BLaER1 (cell line): ENCODE results near the gene MAP1LC3C.

Source experiments
- H3K27ac ChIP-seq: shearing (Covaris generic); formaldehyde crosslinking; 2 replicates; pipeline ENCODE4 v1.8.1; 2022
- H3K27me3 ChIP-seq: shearing (Covaris generic); formaldehyde crosslinking; 2 replicates; pipeline ENCODE4 v1.8.1; 2022
- H3K36me3 ChIP-seq: shearing (Covaris generic); formaldehyde crosslinking; 2 replicates; pipeline ENCODE4 v1.8.1; 2022
- H3K4me1 ChIP-seq: shearing (Covaris generic); formaldehyde crosslinking; 2 replicates; pipeline ENCODE4 v1.8.1; 2022
- H3K4me2 ChIP-seq: shearing (Covaris generic); formaldehyde crosslinking; 2 replicates; pipeline ENCODE4 v1.8.1; 2022
- H3K4me3 ChIP-seq: shearing (Covaris generic); formaldehyde crosslinking; 2 replicates; pipeline ENCODE4 v1.8.1; 2022
- H3K9ac ChIP-seq: shearing (Covaris generic); formaldehyde crosslinking; 2 replicates; pipeline ENCODE4 v1.8.1; 2022
- H3K9me3 ChIP-seq: shearing (Covaris generic); formaldehyde crosslinking; 2 replicates; pipeline ENCODE4 v1.8.1; 2022
- H4K20me1 ChIP-seq: shearing (Covaris generic); formaldehyde crosslinking; 2 replicates; pipeline ENCODE4 v1.8.1; 2022
- Cebpa-rat ChIP-seq: shearing (Covaris generic); IDR thresholded peaks from 2 replicates; pipeline ENCODE4 v1.8.1; 2022

The MAP1LC3C gene

DNA sequence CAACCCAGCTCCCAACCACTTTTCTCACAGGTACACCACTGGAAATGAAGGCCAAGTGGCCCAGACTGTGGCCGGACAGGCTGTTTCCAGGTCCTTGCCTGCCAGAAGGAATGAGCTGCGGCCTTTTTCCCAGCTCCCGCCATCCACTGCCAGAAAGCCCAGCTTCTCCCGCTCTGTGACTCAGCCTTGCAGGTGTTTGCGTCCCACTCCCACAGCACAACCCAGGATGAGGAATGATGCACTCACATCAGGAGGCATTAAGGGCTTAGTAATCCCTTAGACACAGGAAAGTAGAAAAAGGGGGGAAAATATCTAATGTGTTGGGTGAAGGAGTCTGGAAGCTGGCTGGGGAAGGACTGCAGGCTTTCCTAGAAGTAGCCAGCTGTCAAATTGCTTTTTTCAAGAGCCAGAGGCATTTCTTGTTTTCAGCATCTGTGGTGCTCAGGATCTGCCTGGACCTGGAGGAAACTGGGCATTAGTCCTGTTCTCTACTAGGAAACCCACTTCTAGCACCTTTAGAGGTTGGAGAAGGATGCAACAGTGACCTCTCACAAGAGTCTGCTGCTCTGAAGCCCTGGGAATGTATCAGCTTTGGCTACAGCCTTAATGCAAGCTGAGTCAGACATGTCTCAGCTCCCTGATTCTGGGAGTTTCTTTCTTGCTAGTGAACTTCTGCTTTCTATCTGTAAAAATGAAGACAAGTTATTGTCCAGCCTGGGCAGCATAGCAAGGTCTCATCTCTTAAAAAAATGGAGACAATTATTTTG lies 13.2 kb upstream of the MAP1LC3C start:
- Histone ChIP-seq H3K4me3 (no peak overlapping the region), H3K36me3 (no peaks in the 10 kb centered on the region), H3K9me3 (no peaks in the 10 kb centered on the region), H3K4me2 (no peak overlapping the region), H3K27me3 (no peaks in the 10 kb centered on the region), H4K20me1 (no peaks in the 10 kb centered on the region), H3K4me1 (peaks cover 10% of the 10 kb centered on the region; the same call in 1 of the 2 replicates), H3K27ac (no peak overlapping the region), H3K9ac (no peak overlapping the region)
- no peak for TF ChIP-seq Cebpa-rat

DNA sequence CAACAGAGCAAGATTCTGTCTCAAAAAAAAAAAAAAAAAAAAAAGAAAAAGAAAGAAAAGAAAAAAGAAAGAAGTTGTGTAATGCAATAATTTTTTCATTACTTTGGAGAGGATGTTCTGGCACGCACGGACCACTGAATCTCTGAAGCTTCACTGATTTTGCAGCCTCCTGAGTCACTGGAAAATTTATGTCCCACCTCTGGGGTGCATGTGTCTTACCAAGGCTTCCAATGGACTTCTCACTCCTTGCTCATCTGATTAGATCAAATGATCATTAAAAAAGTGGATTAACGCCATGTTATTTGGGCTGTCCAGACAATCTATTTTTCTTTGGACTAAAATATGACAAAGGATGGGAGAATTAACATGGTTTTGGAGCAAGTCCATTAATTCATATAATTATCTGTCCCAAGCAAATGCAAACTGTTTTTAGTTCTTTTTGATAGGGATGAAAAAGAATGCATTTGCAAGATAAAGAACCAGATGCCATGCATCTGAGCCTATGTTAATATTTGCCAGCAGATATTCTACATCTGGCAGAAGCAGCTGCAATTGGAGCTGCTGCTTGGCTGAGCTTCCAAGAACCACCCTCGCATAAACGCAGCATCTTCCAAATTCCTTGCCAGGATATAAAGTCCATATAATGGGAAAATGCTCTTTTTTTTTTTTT lies 10.1 kb upstream of the MAP1LC3C start:
- Histone ChIP-seq H4K20me1 (no peaks in the 10 kb centered on the region), H3K4me3 (no peak overlapping the region), H3K9ac (no peak overlapping the region), H3K27ac (no peak overlapping the region), H3K4me1 (peaks cover 10% of the 10 kb centered on the region; the same call in 1 of the 2 replicates), H3K36me3 (no peaks in the 10 kb centered on the region), H3K27me3 (no peaks in the 10 kb centered on the region), H3K9me3 (no peaks in the 10 kb centered on the region), H3K4me2 (no peak overlapping the region)
- TF ChIP-seq Cebpa-rat: no peak

DNA sequence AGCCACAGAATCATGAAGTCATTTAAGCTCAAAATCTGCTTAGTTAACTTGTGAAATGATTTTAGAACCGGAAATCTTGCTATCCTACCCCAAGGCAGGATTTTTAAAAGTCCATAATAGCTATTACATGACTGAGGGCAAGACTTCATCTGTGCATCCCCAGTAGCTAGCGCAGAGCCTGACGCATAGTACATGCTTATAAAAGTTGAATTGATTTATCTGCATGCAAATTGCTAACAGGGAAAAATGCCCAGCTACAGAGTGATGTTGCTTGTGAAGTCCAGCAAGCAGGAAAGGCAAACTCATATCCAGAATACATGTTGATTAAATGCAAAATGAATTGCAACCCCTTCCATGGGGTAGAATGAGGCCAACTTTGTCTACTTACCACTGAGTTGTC lies 8.1 kb upstream of the MAP1LC3C start:
- no peak for TF ChIP-seq Cebpa-rat
- Histone ChIP-seq H3K9me3 (no peaks in the 10 kb centered on the region), H3K36me3 (no peaks in the 10 kb centered on the region), H3K9ac (no peak overlapping the region), H3K27ac (no peak overlapping the region), H3K4me2 (no peak overlapping the region), H4K20me1 (no peaks in the 10 kb centered on the region), H3K27me3 (no peaks in the 10 kb centered on the region), H3K4me1 (peaks cover 10% of the 10 kb centered on the region; the same call in 1 of the 2 replicates), H3K4me3 (no peak overlapping the region)

DNA sequence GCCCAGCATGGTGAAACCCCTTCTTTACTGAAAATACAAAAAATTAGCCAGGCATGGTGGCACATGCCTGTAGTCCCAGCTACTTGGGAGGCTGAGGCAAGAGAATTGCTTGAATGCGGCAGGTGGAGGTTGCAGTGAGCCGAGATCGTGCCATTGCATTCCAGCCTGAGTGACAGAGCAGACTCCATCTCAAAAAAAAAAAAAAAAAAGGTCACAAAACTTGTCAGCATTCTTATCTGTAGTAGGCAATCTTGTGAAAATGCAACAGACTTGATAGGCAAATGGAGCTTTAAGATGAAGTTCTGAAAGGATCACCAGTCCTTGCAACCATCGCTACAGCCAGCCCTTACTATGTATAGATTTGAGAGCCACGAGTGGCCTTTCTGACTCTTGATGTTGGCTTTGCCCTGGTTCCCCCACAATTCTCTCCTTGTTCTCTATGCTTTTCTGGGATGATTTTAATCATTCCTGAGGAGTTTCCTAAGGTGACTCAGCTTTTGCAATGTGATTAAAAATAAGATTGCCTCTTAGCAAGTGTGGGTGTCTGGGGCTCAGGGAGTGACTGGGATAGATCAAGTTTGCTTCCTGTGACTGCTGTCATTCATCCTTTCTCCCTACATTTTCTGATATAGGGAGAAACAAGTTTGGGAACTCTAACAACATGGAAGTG lies 7.1 kb upstream of the MAP1LC3C start:
- no peak overlapping the region for H3K9ac ChIP-seq
- H3K27me3 ChIP-seq: no peaks in the 10 kb centered on the region
- H3K27ac ChIP-seq: no peak overlapping the region
- H3K4me2 ChIP-seq: no peak overlapping the region
- H4K20me1 ChIP-seq: no peaks in the 10 kb centered on the region
- peaks cover 10% of the 10 kb centered on the region; the same call in 1 of the 2 replicates for H3K4me1 ChIP-seq
- H3K36me3 ChIP-seq: no peaks in the 10 kb centered on the region
- no peak for TF ChIP-seq Cebpa-rat
- no peak overlapping the region for H3K4me3 ChIP-seq
- H3K9me3 ChIP-seq: no peaks in the 10 kb centered on the region

DNA sequence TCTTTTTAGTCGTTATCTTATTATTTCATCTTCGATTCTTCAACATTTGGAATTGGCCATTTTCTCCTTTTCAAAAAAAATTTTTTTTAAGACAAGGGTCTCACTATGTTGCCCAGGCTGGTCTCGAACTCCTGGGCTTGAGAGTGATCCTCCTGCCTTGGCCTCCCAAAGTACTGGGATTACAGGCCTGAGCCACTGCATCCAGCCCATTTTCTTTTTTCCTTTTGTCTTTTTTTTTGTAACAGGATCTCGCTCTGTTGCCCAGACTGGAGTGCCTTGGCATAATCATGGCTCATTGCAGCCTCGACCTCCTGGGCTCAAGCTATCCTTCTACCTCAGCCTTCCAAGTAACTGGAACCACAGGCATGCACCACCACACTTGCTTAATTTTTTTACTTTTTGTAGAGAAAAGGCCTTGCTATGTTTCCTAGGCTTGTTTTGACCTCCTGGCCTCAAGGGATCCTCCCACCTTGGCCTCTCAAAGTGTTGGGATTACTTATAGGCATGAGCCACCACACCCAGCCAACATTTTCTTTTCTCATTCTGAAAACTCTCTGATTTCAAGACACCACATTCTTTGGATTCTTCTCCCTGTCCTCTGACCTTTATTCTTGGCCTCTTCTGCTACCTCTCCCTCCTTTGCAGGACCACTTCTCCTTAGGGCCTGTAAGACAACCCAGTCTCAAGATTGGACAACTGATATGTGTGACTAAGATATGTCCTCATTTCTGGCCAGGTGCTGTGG lies 6.0 kb upstream of the MAP1LC3C start:
- Histone ChIP-seq H3K4me2 (no peak overlapping the region), H3K4me1 (peaks cover 10% of the 10 kb centered on the region; the same call in 1 of the 2 replicates), H3K27me3 (no peaks in the 10 kb centered on the region), H3K4me3 (no peak overlapping the region), H3K27ac (no peak overlapping the region), H3K9ac (no peak overlapping the region), H4K20me1 (no peaks in the 10 kb centered on the region), H3K36me3 (no peaks in the 10 kb centered on the region), H3K9me3 (no peaks in the 10 kb centered on the region)
- TF ChIP-seq Cebpa-rat: no peak

DNA sequence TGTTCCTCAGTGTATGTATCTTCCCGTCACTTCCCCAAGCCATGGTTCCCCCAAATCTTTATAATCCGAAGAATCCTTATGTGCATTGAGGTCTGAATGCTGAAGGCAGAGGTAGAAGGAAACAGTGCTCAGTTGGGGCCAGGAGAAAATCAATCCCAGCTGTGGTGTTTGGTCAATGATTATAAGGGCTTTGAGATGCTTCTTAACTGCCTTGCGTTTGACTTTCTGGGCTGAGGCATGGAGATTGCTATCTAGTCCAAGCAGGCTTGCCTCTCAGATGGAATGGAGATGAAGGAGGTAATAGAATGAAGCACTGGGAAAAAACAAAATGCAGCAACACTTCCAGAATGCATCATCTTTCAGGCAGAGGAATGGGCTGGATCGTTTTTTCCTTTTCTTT lies 3.6 kb upstream of the MAP1LC3C start:
- H4K20me1 ChIP-seq: no peaks in the 10 kb centered on the region
- H3K27ac ChIP-seq: no peak overlapping the region
- no peak overlapping the region for H3K4me3 ChIP-seq
- H3K4me1 ChIP-seq: 0 out of 2 replicates have a peak, but pooled peaks cover 7% of the 10 kb centered on the region
- H3K36me3 ChIP-seq: no peaks in the 10 kb centered on the region
- H3K9ac ChIP-seq: no peak overlapping the region
- TF ChIP-seq Cebpa-rat: no peak
- no peaks in the 10 kb centered on the region for H3K9me3 ChIP-seq
- no peaks in the 10 kb centered on the region for H3K27me3 ChIP-seq
- no peak overlapping the region for H3K4me2 ChIP-seq

DNA sequence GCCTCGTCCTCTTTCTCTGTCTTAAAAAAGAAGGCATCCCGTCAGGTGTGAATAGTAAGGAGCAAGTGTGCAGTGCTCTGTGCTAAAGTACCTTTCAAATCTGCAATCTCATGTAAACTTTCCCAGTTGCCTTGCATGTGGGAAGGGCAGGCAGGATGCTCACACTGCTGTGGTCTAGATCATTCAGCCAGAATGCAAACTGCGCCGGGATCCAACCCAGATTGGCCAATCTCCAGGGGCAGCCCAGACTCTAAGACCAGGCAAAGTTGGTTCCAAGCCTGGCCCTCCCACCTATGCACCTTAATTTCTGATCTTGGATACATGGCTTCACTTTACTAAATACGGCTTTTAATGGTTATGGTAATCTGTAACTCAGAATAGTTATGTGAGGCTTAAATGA lies 3.2 kb upstream of the MAP1LC3C start:
- no peaks in the 10 kb centered on the region for H4K20me1 ChIP-seq
- no peaks in the 10 kb centered on the region for H3K36me3 ChIP-seq
- no peaks in the 10 kb centered on the region for H3K9me3 ChIP-seq
- no peak for TF ChIP-seq Cebpa-rat
- H3K4me1 ChIP-seq: 0 out of 2 replicates have a peak, but pooled peaks cover 4% of the 10 kb centered on the region
- no peak overlapping the region for H3K9ac ChIP-seq
- H3K4me3 ChIP-seq: no peak overlapping the region
- no peak overlapping the region for H3K4me2 ChIP-seq
- H3K27ac ChIP-seq: no peak overlapping the region
- no peaks in the 10 kb centered on the region for H3K27me3 ChIP-seq

DNA sequence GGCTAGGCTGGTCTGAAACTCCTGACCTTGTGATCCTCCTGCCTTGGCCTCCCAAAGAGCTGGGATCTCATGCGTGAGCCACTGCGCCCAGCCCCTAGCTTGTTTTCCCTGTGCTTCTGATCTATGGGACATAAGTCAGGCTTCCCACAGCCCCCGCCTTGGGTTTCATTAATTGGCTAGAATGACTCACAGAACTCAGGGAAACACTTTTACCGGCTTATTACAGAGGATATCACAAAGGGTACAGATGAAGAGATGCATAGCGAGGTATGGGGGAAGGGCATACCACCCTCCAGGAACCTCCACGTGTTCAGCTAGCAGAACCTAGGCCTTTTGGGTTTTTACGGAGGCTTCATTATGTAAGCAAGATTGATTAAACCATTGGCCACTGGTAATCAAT lies 1.5 kb upstream of the MAP1LC3C start:
- no peak overlapping the region for H3K4me3 ChIP-seq
- H3K9me3 ChIP-seq: no peaks in the 10 kb centered on the region
- H4K20me1 ChIP-seq: no peaks in the 10 kb centered on the region
- no peak overlapping the region for H3K27ac ChIP-seq
- no peaks in the 10 kb centered on the region for H3K27me3 ChIP-seq
- no peak overlapping the region for H3K4me2 ChIP-seq
- H3K9ac ChIP-seq: no peak overlapping the region
- 0 out of 2 replicates have a peak, but pooled peaks cover 4% of the 10 kb centered on the region for H3K4me1 ChIP-seq
- TF ChIP-seq Cebpa-rat: no peak
- no peaks in the 10 kb centered on the region for H3K36me3 ChIP-seq

DNA sequence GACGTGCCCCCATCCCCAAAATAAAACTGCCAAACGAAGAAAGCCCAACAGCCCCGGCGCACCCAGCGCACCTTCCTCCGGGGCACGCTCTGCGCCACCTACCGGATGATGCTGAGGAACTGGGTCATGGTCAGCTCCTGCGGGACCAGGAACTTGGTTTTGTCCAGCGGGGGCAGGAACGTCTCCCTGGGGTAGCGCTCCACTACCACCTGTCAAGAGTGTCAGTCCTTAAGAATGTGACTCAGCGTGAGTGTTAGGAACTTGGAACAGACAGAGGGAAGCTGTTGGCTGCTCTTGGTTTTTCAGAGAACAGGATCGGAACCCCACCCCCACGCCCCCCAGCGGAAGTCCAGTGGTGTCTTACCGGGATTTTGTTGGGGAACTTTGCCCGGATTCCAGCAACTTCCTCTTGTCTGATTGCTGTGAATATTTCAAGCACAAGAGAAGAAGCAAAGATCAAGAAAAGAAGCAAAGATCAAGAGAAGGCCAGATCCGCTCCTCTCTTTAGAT lies 431 bp downstream of the MAP1LC3C start:
- H3K27me3 ChIP-seq: no peaks in the 10 kb centered on the region
- H3K4me2 ChIP-seq: no peak overlapping the region
- H3K36me3 ChIP-seq: no peaks in the 10 kb centered on the region
- no peaks in the 10 kb centered on the region for H3K9me3 ChIP-seq
- H3K9ac ChIP-seq: no peak overlapping the region
- H3K4me1 ChIP-seq: peaks cover 9% of the 10 kb centered on the region
- H3K4me3 ChIP-seq: no peak overlapping the region
- no peaks in the 10 kb centered on the region for H4K20me1 ChIP-seq
- no peak for TF ChIP-seq Cebpa-rat
- H3K27ac ChIP-seq: no peak overlapping the region
